GM19438 (cell line): ENCODE results near the gene TRAF3.
"Not testable (repeated sequence)": the region's sequence is repeated elsewhere in the genome, so short reads cannot be mapped to it uniquely, and the experiment has no call there.

Experiments
- ATAC-seq: cut with Tn5 transposase; IDR thresholded peaks from one replicate; pipeline ENCODE4 v1.9.1; 2021; ENCODE audit warnings: low read depth; ENCODE audit not compliant: unreplicated experiment

The TRAF3 gene

DNA sequence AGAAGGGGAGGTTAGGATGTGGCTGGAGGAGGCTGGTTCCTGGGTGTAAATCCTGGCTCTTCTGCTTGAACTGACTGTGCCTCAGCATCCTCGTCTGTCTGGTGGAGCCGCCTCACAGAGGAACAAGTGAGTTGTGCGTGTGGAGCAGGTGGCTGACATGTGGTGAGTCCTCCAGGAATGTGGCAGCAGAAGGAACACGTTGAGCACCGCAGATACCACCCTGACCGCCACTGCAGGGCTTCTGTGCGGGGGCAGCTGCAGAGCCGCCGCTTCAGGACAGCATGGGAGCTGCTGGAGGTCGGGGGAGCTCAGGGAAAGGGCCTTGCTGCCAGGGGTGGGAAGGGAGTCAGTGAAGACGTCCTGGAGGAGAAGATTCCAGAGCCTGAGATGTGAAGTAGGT, 48.9 kb downstream of the TRAF3 start:
- ATAC-seq, result no peak

DNA sequence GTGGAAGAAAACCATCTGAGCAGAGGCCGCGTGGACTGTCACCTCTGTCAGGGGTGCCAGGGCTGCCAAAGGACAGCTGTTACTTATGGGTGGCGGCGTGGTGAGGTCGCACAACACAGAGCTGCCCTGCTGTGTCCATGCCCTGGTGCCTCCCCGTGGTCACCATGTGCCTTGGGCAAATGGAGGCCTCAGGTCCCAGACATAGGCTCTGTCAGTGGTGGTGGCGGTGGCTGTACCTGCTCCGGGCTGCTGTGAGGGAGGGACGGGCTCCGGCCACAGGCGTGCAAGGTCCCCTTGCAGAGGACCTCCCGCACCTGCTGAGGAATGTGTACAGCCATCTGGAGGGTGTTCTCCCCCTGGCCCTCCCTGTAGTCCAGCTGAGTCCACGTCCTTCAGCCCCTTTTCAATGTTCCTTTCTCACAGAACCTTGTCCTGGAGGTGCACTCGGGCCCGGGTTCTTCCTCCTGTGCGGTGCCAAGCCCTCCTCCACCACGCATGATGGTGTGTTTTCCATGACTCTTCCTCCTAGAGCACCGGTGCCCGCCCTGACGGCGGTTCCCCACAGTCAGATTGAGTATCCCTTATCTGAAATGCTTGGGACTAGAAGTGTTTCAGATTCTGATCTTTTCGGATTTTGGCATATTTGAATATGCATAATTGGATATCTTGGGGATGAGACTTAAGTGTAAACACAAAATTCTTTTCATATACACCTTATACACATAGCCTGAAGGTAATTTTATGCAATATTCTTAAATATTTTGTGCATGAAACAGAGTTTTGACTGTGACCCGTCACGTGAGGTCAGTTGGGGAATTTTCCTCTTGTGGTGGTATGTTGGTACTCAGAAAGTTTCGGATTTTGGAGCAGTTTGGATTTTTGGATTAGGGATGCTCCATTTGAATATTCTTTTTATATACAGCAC, 49.8 kb downstream of the TRAF3 start:
- no peak for ATAC-seq

- no peak for ATAC-seq
Measured at GRCh38 chr14:102827716-102828115, 50.5 kb downstream of the TRAF3 start.

DNA sequence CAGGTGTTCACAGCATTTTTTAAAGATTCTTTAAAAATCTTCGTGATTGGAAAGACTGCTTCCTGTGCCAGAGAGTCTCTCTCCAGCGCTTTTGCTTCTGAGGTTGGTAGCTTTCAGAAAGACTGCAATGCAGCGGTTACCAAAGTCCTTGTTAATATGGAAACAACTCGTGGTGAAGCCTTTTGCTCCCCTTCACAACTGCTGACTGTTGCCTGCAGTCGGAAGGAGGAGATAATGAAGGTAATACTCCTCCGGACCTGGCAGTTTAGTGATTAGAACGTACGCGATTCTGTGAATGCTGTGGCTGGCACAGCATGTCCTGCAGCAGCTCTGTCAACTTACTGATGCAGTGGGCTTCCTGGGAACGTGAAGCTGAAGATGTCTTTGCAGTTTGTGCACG, 50.9 kb downstream of the TRAF3 start:
- ATAC-seq, result no peak

- no peak for ATAC-seq
Measured at GRCh38 chr14:102829016-102829548, 51.8 kb downstream of the TRAF3 start.

DNA sequence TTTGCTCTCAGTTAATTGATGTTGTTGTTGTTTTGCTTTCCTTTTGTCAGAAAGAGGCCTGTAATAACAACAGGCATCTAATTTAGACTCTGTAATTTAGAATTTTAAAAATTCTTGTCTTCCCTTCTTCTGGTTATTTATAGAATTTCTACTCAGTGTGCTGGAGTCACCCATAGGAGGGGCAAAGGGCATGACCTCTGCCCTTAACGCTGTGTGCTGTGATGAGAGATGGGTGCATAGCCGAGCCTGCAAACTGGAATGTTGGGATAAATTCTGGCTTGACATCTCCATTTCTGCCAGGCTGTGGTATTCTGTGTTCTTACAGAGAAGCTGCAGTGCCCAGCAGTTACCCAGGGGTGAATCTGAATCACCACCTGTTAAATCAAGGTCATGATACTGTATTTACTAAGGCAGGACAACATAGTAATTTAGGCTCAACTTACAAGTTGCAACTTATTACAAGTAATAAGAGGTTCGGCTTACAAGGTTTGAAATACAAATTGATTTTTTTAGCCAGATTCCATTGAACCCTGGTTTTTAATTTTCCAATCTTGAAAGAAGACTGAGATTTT, 53.3 kb downstream of the TRAF3 start:
- ATAC-seq, result no peak

GRCh38 chr14:102831163-102831804, 54.0 kb downstream of the TRAF3 start:
- no peak for ATAC-seq

DNA sequence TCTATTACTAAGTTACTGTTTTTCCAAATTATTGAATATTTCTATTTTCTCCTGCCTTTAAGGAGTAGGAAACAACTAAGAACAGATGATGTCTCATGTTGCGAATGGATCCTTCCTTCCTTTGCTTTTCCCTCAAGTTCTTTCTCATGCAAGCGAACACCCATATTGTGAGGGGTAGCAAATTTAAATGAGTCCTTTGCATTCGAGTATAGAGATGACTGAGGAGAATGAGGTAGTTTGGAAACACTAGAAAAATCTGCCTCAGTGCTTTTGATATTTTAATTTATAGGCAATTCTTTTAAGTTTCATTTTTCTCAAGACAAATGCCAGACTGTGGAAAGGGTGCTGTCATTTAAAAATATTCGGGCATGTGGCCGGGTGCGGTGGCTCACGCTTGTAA, 56.1 kb downstream of the TRAF3 start:
- ATAC-seq, result no peak

DNA sequence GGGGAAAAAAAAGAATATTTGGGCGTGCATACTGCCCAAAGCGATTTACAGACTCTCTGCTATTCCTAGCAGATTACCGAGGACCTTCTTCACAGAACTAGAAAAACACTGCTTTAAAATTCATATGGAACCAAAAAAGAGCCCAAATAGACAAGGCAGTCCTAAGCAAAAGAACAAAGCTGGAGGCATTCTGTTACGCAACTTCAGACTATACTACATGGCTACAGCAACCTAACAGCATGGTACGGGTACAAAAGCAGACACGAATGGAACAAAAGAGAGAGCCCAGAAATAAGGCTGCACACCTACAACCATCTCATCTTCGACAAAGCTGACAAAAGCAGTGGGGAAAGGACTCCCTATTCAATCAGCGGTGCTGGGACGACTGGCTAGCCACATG, 56.7 kb downstream of the TRAF3 start:
- ATAC-seq, result no peak

DNA sequence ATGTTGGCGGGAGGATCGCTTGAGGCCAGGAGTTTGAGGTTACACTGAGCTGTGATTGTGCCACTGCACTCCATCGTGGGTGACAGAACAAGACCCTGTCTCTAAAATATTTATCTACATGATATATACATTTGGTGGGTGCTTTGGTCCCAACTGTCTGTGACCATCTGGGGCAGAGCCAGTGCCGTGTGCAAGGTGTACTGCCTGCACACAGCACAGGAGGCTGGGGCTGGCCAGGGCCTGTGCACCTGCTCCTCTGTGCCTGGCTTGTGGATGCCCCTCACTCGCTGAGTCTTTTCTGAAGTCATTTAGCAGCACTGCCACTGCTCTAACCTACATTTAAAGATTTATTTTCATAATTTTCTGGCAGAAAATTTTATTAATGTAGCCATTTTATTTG, 58.7 kb downstream of the TRAF3 start:
- no peak for ATAC-seq

DNA sequence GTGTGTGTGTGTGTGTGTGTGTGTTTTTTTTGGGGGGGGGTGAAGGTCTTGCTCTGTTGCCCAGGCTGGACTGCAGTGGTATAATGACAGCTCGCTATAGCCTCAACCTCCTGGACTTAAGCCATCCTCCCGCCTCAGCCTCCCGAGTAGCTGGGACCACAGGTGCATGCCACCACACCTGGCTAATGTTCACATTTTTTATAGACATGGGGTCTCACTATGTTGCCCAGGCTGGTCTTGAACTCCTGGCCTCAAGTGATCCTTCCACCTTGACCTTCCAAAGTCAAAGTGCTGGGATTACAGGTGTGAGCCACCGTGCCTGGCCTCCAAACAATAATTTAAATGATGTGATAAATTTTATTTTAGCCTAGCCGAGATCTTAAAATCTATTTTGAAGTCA, 59.9 kb downstream of the TRAF3 start:
- ATAC-seq, result not testable (repeated sequence)

DNA sequence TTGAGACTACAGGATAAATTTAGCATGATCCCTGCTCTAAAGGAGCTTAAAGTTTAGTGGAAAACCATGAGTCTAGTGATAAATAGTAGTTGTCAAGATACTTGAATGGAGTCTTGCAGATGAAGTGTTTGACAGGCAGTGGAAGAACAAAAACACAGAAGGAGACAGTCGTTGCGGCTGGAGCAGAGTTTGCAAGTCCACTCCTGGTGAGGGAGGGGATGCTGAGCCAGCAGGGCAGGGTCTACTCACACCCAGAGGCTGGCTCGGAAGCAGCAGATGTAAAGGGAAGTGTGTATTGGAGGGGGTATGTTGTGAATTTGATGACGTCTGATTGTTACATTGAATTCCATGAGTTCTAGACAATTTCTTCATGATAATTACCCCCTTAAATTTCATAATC, 61.3 kb downstream of the TRAF3 start:
- ATAC-seq, result no peak

GRCh38 chr14:102840115-102840514, 62.9 kb downstream of the TRAF3 start:
- no peak for ATAC-seq

DNA sequence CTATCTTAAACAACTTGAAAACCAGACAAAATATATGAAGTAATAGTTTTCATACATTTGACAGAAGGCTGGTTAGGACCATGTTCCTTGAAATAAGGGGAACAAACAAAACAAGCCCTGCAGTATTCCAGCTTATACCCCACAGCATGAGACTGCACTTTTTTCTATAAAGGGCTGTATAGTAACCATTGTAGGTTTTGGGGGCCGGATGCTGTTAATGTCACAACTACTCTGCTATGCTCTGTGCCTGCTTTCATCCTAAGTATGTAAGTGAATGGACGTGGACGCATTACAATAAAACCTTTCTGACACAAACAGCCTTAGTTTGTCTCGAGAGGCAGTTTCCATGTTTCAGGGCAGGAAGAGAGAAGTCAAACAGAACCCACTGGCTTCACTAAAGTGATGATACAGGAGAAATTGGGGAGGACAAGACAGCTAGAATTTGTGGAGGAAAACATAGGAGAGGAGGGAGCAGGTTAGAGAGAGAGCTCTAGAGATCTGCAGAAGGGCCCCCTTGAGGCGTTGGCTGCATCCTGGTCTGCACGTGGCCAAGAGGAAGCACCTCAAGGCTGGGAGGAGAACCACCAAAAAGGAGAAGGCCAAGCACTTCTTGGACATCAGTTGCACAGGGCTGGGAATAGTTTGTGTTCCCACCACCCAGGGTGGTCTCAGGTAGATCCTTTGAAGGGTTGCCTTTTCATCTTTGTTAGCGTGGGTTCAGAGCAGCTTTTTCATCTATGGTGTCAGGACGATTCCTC, 63.7 kb downstream of the TRAF3 start:
- no peak for ATAC-seq

GRCh38 chr14:102848830-102849525, 71.7 kb downstream of the TRAF3 start:
- no peak for ATAC-seq

GRCh38 chr14:102849526-102850379, 72.5 kb downstream of the TRAF3 start:
- no peak for ATAC-seq

DNA sequence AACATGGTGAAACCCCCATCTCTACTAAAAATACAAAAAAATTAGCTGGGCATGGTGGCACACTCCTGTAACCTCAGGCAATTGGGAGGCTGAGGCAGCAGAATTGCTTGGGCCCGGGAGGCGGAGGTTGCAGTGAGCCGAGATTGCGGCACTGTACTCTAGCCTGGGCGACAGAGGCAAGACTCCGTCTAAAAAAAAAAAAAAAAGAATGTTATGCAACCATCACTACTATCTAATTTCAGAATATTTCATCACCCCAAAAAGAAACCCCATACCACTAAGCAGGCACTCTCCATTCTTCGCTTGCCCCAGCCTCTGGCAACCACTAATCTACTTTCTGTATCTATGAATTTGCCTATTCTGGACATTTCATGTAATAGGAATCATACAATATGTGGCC, 76.4 kb downstream of the TRAF3 start:
- ATAC-seq, result no peak

DNA sequence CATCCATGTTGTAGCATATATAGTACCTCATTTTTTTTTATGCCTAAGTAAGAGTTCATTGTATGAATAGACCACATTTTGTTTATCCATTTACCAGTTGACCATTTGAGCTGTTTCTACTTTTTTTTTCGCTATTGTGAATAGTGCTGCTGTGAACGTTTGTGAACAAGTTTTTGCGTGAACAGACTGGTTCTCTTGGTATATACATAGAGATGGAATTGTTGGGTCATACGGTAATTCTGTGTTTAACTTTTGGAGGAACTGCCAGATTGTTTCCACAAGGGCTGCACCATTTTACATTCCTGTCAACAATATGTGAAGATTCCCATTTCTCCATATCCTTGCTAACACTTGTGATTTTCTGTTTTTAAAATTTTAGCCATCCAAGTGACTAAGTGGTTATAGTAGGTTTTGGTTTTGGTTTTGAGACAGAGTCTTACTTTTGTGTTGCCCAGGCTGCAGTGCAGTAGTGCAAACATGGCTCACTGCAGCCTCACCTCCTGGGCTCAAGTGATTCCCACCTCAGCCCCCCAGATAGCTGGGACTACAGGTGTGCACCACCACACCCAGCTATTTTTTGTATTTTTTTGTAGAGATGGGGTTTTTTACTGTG, 76.9 kb downstream of the TRAF3 start:
- ATAC-seq, result no peak

DNA sequence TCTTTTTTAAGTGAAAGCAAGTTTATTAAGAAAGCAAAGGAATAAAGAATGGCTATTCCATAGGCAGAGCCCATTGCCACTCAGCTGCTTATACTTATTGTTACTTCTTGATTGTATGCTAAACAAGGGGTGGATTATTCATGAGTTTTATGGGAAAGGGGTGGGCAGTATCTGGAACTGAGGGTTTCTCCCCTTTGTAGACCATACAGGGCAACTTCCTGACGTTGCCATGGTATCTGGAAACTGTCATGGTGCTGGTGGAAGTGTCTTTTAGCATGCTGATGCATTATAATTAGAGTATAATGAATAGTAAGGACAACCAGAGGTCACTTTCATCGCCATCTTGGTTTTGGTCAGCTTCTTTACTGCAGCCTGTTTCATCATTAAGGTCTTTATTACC, 78.9 kb downstream of the TRAF3 start:
- ATAC-seq, result no peak
